Osteoblast (primary cell): ENCODE data around the gene CD52. TPM values are rescaled to one million over a fixed set of nuclear protein-coding genes. Genes with fewer than 3 reads are reported as not detected.

ENCODE experiments used
- DNase-seq: peaks from one replicate; pipeline ENCODE4 v3.0.0; 2011; ENCODE audit warnings: low spot score, mixed read lengths; ENCODE audit not compliant: insufficient read length; ENCODE audit errors: missing footprints
- H2AFZ ChIP-seq: 2 replicates; pipeline ENCODE4 v1.6.0; 2011; ENCODE audit warnings: mild to moderate bottlenecking, low read length
- H3K27ac ChIP-seq: 2 replicates; pipeline ENCODE4 v1.5.1; 2011; ENCODE audit warnings: mild to moderate bottlenecking, low read depth, low read length, moderate library complexity
- H3K27me3 ChIP-seq: 2 replicates; pipeline ENCODE4 v1.6.0; 2012; ENCODE audit warnings: mild to moderate bottlenecking, control low read depth, inconsistent platforms, low read length, moderate library complexity; ENCODE audit not compliant: insufficient read depth
- H3K36me3 ChIP-seq: 2 replicates; pipeline ENCODE4 v1.5.1; 2011; ENCODE audit warnings: mild to moderate bottlenecking, low read length, control low read depth, moderate library complexity; ENCODE audit not compliant: insufficient read depth
- H3K4me1 ChIP-seq: 2 replicates; pipeline ENCODE4 v1.5.1; 2011; ENCODE audit warnings: mild to moderate bottlenecking, low read length, control low read depth, moderate library complexity; ENCODE audit not compliant: insufficient read depth
- H3K4me2 ChIP-seq: 2 replicates; pipeline ENCODE4 v1.6.0; 2011; ENCODE audit warnings: mild to moderate bottlenecking, low read length; ENCODE audit not compliant: insufficient read depth
- H3K4me3 ChIP-seq: fragments of 200-600 bp; sonication (generic); 3 replicates; pipeline ENCODE4 v1.5.1; 2012; ENCODE audit warnings: mild to moderate bottlenecking, low read length, inconsistent platforms; ENCODE audit not compliant: insufficient read depth
- H3K79me2 ChIP-seq: 2 replicates; pipeline ENCODE4 v1.6.0; 2012; ENCODE audit warnings: mild to moderate bottlenecking, low read length, control low read depth, inconsistent platforms; ENCODE audit not compliant: insufficient read depth
- H3K9me3 ChIP-seq: 2 replicates; pipeline ENCODE4 v1.5.1; 2011; ENCODE audit warnings: low read depth, low read length, control low read depth
- H4K20me1 ChIP-seq: 2 replicates; pipeline ENCODE4 v1.6.0; 2012; ENCODE audit warnings: mild to moderate bottlenecking, low read length, control low read depth; ENCODE audit not compliant: insufficient read depth
- total RNA-seq: library from RNA; depleted of rRNA; stranded (reverse); fragments of >200 nt; gene quantifications from 2 replicates; pipeline ENCODE4 v1.2.3, GENCODE V29; 2012
- TF ChIP-seq, protein P1 (sequence below): IDR thresholded peaks from 2 replicates; pipeline ENCODE4 v1.5.1; 2011; ENCODE audit warnings: mild to moderate bottlenecking, low read depth, low read length, moderate library complexity; ENCODE audit errors: extremely low read depth

CD52 gene
- total RNA-seq, 1 donor = not detected

DNA sequence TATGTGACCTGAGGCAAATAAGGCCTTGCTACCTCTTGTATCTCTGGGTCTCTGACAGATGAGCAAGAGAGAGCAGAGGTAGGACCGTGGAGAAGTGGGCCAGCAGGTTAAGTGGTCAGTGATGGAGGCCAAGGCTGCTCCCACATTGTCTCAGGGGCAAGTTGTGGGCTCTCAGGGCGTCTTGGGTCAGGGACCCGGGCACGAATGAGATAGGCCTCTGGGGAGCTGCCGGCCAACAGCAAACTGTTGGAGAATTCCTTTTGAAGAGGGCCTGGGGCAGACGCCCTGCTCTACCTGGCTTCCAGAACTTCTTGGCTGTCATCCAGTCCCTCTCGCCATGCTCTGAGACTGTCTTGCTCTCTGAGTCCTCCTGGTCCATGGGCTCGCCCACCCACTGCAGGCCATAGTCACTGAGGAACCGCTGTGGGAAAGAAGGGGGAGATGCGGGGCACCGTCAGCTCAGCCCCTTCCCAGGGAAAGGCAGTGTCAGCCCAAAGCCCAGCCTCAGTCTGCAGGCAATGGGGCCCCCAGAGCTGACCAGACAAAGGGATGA is 23.8 kb upstream of the CD52 start:
- H3K27ac ChIP-seq = no peak overlapping the region
- peaks cover 12% of the 10 kb centered on the region for H3K36me3 ChIP-seq
- H3K79me2 ChIP-seq = no peaks in the 10 kb centered on the region
- H3K9me3 ChIP-seq = no peaks in the 10 kb centered on the region
- H3K27me3 ChIP-seq = no peaks in the 10 kb centered on the region
- peaks cover 6% of the 10 kb centered on the region for H3K4me1 ChIP-seq
- TF ChIP-seq, protein P1, sequence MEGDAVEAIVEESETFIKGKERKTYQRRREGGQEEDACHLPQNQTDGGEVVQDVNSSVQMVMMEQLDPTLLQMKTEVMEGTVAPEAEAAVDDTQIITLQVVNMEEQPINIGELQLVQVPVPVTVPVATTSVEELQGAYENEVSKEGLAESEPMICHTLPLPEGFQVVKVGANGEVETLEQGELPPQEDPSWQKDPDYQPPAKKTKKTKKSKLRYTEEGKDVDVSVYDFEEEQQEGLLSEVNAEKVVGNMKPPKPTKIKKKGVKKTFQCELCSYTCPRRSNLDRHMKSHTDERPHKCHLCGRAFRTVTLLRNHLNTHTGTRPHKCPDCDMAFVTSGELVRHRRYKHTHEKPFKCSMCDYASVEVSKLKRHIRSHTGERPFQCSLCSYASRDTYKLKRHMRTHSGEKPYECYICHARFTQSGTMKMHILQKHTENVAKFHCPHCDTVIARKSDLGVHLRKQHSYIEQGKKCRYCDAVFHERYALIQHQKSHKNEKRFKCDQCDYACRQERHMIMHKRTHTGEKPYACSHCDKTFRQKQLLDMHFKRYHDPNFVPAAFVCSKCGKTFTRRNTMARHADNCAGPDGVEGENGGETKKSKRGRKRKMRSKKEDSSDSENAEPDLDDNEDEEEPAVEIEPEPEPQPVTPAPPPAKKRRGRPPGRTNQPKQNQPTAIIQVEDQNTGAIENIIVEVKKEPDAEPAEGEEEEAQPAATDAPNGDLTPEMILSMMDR = no peak
- H4K20me1 ChIP-seq = no peaks in the 10 kb centered on the region
- H3K4me3 ChIP-seq = no peak overlapping the region
- no peak overlapping the region for H3K4me2 ChIP-seq
- peak; percentile 72 for DNase-seq
- H2AFZ ChIP-seq = no peak overlapping the region

DNA sequence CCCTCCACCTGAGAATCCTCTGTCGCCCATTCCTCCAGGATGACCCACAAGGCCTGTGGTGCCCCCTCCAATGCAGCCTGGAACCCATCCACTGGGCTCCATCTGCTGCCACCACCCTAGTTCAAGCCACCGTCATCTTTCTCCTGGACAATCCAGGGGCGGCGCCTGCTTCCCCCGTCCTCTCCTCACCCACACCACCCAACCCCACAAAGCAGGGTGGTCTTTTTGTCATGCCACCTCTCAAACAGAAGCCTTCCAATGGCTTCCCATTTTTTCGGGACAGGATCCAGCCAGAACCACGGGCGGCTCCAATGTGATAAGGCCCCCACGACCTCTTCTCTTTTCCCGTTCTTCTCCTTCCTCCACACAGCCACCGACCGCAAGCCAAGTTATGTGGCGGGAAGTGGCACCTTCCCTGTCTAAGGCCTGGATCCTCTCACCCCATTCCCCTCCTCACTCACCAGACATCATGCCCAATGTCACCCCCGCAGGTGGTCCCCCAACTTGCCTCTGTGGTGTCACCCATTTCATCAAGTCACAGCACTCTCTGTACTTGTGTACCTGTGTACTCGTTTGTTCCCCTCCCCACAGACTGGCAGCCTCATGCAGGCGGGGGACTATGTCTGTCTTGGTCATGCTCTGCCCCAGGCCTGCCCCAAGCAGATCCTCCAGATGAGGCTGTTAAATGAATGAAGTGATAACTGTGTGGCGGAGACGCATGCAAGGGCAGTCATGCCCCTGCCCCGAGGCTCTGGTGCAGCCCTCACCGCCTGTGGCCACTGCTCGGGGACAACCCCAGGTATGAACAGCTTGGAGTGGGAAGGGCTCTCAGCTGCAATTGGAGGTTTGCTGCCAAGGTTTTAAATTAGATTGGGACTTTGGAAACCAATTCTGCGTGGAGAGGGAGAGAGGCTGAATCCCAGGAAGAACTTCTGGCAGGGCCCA is 22.3 kb upstream of the CD52 start:
- H3K27me3 ChIP-seq = no peaks in the 10 kb centered on the region
- TF ChIP-seq, protein P1 = no peak
- H2AFZ ChIP-seq = no peak overlapping the region
- no peaks in the 10 kb centered on the region for H4K20me1 ChIP-seq
- no peaks in the 10 kb centered on the region for H3K9me3 ChIP-seq
- H3K4me3 ChIP-seq = no peak overlapping the region
- H3K27ac ChIP-seq = no peak overlapping the region
- peak; percentile 53 for DNase-seq
- no peak overlapping the region for H3K4me2 ChIP-seq
- peaks cover 6% of the 10 kb centered on the region for H3K4me1 ChIP-seq
- H3K36me3 ChIP-seq = peaks cover 9% of the 10 kb centered on the region
- peaks cover 1% of the 10 kb centered on the region for H3K79me2 ChIP-seq

DNA sequence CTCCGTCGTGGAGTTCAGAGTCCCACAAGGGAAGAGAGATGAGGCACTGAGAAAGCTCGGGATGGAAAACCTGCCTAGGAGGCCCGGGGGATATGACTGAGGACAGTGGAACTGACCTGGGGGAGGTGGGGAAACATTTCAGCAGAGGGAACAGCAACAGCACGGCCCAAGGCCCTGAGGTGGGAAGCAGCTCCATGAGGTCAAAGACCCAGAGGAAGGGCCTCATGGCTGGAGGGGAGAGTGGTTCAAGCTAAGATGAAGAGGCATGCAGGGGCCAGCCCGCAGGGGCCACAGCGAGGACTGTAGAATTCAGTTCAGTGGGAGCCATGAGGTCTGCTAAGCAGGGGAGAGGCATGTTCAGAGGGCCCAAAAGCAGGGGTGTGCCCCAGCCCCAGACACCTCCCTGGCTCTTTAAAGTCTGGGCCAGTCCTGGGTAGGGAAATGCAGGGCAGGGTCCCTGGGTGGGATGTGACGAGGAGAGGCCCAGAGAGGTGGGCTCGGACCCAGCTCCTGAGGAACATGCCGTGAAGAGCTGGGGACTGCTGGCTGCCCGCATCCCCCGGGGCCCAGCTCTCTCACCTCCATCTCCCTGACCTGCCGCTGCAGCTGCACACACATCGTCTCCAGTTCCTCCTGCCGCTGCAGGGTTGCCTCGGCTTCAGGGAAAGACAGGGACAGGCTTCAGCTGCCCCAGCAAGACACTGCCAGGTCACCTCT is 21.3 kb upstream of the CD52 start:
- Histone ChIP-seq H3K4me3 (no peak overlapping the region), H3K4me1 (peaks cover 6% of the 10 kb centered on the region), H3K27me3 (no peaks in the 10 kb centered on the region), H2AFZ (no peak overlapping the region), H4K20me1 (no peaks in the 10 kb centered on the region), H3K9me3 (no peaks in the 10 kb centered on the region), H3K79me2 (peaks cover 9% of the 10 kb centered on the region), H3K36me3 (peaks cover 9% of the 10 kb centered on the region), H3K4me2 (no peak overlapping the region), H3K27ac (no peak overlapping the region)
- TF ChIP-seq, protein P1 = no peak
- peak; percentile 48 for DNase-seq
